Skin of body (tissue), 2 donors: Measurements from ENCODE around the gene PGBD2. TPM values are rescaled to one million over a fixed set of nuclear protein-coding genes. Genes with fewer than 3 reads are reported as not detected.
A peak's percentile ranks its signal among the peaks of the same experiment; 100 is the strongest.
"Not testable (repeated sequence)": the region's sequence is repeated elsewhere in the genome, so short reads cannot be mapped to it uniquely, and the experiment has no call there.

ENCODE experiments used
- DNase-seq: peaks from one replicate; lab custom pipeline; 2025; lab: John Stamatoyannopoulos, UW
- total RNA-seq: library from RNA; depleted of rRNA; stranded (reverse); fragments of >200 nt; gene quantifications from one replicate; pipeline ENCODE4 v1.2.3, GENCODE V29; 2014

The PGBD2 gene, protein sequence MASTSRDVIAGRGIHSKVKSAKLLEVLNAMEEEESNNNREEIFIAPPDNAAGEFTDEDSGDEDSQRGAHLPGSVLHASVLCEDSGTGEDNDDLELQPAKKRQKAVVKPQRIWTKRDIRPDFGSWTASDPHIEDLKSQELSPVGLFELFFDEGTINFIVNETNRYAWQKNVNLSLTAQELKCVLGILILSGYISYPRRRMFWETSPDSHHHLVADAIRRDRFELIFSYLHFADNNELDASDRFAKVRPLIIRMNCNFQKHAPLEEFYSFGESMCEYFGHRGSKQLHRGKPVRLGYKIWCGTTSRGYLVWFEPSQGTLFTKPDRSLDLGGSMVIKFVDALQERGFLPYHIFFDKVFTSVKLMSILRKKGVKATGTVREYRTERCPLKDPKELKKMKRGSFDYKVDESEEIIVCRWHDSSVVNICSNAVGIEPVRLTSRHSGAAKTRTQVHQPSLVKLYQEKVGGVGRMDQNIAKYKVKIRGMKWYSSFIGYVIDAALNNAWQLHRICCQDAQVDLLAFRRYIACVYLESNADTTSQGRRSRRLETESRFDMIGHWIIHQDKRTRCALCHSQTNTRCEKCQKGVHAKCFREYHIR
- total RNA-seq = 5.3 TPM

DNA sequence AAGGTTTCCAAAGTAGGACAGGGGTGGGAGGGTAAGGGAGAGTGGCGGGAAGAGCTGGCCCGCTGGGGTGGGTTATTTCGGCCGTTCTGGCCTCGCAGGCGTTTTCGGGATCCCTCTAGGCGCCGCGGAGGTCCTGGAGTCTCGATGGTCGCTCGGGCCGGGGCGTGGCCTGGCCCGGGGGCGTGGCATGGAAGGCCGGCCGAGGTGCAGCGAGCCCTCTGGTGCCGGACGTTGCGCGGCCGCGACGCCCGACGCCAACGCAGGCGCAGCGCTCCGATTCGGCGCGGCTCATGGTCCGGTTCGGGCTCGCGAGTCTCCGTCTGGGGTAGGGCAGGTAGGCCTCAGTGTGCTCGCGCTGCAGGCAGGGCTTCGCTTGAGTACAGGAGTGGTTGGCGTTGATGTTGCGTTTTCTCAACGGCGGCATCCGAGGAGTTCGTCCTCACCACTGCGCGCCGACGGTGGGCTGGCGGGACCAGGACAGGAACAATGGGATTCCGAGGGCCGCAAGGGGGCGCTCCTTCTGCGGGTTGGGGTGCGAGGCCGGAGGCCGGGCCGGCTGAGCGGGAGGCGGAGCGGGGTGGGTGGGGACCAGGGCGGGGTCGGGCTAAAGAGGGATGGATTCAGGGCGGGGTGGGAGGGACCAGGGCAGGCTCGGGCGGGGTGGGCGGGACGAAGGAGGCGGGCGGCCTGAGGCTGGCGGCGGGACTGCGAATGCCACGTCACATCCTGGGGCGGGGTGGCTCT, at the start of gene PGBD2:
PGBD2 (plus strand) TSS at position 227 of the 744 bp plus-strand sequence. CDS start 7,628 bp downstream, outside the sequence.
- peak; percentile 91 for DNase-seq

DNA sequence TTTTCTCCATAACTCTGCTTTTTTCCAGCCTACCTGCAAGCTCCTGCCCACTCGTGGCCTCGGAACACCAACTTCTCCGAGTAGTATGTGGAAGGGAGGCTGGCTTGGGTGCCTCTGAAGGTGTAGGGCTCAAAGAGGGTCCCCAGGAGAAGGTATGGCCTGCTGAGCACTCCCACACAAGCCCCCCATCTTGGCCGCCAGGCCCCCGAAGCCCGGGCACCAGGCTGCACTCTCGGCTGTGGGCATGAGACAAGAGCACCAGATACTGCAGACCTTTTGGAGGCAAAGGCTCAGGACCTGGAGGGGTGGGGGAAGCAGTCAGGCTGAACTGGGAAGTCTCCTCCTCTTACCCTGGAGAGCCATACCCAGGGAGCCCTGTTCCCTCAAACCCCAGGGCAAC, 48.8 kb upstream of the PGBD2 start:
- no peak for DNase-seq

DNA sequence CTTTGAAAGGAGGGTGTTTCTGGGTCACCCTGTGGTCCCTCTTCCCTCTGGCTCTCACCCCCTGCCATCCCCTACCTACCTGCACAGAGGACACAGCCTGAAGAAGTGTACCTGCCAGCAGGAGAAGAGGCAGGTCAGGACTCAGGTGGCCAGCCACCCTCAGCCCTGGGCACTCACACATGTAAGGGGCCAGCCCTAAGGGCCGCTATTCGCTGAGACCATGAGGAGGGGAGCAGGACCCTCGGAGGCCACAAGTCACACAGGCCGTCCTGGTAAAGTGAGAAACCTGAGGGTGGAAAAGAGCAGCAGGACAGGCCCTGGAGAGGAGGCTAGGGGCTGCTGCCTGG, 48.3 kb upstream of the PGBD2 start:
- no peak for DNase-seq

DNA sequence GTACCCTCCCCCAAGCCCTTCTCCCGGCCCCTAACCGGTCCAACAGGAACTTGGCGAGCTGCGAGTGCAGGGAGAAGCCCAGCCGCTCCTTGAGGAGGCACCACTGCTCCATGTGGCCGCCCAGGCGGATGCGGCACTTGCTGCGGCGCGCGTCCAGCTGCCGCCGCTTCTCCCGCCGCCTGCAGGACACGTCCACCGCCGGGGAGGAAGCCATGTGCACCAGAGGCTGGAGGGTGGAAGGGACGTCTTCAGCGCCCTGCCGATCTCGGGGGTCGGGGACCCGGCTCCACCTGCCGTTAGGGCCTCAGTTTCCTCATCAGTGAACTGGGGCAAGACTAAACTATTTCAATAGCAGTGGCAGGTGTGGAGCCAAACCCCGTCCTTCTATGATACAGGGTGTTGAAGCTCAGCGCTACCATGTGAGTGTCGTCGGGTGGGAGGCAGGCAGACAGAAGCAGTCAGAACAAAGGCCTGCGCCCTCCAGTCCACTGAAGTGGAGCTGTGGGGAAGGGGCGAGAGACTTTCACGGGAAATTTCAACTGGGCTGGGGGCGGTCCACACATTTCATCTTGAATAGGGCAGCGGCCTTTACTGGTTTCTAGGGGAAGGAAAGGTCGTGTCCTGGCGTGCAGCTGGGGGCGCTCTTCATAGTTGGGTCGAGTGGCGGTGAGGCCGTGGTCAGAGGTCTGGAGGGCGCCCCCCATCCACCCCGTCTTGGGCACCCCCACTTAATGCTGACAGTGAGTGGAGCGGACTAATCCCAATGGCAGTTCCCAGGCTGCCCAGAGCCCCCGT, 47.7 kb upstream of the PGBD2 start:
- DNase-seq = peak; percentile 20

DNA sequence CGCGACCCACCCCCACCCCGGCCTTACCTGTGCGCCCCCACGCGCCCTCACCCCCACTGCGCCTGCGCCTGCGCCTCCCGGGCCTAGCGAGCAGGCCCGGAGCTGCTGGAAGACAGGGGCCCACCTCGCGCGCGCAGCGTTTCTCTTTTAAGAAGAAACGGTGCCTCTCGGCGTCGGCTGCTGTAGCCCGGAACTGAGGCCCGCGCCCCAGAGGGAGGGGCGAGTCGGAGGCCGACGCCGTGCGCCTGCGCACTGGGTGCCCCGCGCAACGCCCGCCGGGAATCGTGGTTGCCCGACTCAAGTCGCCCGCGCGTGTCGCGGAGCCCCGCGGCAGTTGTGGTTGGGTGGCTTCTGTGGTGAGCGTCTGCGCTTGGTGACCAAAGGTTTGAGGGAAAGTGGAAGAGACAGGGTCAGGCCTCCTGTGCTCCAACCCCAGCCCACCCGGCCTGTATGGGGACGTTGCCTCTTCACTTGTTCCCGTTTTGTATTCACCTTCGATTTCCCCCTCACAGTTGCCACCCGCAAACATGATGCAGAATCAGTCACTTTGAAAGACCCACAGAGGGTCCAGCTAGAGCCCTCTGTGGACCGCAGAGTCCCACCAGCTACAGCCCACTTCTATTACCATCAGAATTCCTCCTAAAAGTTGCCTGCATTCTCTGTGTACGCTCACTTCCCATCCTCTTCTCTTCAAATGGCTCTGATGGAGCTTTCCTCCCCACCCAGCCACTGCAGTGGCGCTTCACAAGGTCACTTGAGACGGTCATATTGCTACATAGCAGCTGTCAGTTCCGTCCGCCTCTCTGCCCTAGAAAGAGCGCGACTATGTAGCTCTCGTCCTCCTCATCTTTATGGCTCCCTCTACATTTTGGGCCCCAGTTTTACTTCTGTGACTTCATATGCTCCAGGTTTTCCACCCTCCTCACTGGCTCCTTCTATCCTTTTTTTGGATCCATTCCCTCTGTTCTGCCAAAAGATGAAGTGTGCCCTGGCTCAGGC, 46.8 kb upstream of the PGBD2 start, which contains the start of gene ZNF692:
ZNF692 (minus strand) TSS at position 195 of the 999 bp plus-strand sequence. CDS start 776 bp downstream, outside the sequence.
- DNase-seq = peak; percentile 95

DNA sequence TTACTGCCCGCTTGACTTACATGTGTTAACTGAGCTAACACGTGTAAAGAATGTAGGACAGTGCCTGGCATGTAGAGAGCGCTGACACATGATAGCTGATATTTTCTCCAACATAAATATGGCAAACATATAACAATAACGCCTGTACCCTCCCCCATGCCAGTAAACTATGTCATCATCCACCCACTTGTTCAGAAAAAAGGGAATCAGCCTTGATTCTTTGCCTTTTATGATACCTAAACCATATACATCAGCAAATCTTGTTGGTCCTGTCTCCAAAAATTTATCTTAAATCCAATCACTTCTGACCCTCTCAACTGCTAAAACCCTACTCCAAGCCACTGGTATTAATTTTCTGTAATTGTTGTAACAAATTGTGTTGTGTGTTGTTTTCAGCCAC, 46.0 kb upstream of the PGBD2 start:
- no peak for DNase-seq

DNA sequence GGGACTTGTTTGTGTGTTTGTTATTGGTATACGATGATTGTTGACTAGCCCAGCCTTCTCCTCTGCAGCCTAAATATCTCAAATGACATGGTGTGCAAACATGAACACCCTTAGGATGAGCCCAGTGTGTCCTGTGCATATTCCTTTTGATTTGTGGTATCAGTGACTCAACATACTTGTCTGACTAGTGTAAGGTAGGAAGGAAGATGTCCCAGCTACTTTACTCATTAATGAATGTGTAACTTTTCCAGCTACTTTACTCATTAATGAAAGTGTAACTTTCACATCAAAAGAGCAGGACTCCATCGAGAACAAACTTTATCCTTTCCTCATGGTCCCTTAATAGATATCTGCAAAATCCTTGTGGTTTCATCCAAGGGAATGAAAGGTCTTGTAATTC, 44.4 kb upstream of the PGBD2 start:
- no peak for DNase-seq

DNA sequence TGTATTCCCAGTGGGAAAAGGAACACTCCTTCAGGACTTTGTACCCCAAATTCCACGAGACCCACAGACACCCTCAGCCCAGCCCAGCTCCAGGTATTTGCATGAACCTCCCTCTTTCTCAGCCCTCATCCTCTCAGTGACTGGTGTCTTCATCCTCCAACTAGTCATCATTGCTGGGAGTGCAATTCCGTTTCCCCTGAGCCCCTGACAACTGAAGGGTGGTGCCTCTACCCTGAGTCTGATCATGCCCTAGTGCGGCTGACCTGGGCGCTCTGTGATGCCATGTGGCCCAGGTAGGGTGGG, 43.4 kb upstream of the PGBD2 start:
- no peak for DNase-seq

DNA sequence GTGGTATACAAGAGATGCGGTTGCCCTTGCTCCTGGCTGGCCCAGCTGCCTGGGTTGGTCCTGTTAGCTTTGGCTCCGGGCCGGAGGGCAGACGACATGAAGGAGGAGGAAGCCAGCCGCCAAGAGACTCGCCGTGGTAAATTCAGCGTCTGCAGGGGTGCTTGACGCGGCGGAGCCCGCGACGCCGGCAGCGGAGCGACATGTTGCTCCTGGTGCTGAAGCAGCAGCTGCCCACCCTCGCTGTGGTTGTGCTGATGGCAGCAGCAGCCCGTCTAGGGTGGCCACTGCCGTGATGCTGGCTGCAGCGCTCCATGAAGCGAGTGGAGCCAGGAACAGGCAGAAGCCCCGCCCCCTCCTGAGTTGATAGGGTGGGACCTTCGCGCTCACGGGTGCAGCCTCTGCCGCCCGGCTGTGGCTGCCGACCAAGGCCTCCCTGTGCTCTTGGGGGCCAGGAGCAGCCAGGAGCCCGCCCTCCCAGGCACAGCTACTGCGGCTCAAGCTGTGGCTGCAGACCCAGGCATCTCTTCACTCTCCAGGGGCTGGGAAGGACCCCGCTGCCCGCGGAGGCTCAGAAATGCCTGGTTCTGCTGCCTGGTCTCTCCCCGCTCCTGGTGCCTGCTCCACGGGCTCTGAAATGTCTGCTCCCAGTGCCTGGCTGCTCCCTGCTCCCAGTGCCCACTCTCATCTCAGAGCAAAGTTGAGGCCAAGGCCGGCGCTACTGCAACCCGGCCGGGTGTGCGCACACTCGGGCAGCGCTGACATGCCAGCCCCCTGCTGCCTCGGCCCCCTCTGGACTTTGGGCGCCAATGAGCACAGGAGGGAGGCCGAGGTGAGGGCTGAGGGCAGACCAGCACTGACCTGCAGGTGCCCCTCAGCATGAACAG, 42.8 kb upstream of the PGBD2 start:
- peak; percentile 19 for DNase-seq

DNA sequence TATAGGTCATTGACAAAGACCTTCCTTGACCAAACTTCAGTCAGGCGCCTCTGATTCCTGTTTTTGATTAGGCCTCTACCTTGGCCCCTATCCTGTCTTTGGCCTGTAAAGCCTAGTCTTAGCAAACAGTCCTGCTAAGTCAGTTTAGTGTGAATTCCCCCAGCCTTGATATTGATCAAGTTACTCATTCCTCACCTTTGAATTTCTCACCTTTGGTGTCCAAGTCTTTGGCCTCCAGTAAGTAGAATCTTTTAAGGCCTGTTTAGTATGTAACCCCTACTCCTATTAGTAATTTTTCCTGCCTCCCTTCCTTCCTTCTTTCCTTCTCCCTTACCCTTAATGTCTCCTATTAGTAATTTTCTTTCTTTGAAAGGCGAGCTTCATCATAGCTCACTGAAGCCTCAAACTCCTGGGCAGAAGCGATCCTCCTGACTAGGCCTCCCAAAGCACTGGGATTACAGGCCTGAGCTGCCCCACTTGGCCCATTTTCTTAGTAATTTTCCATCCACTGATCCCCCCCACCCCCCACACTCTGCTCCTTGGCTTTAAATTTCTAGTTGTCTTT, 34.1 kb upstream of the PGBD2 start:
- no peak for DNase-seq

DNA sequence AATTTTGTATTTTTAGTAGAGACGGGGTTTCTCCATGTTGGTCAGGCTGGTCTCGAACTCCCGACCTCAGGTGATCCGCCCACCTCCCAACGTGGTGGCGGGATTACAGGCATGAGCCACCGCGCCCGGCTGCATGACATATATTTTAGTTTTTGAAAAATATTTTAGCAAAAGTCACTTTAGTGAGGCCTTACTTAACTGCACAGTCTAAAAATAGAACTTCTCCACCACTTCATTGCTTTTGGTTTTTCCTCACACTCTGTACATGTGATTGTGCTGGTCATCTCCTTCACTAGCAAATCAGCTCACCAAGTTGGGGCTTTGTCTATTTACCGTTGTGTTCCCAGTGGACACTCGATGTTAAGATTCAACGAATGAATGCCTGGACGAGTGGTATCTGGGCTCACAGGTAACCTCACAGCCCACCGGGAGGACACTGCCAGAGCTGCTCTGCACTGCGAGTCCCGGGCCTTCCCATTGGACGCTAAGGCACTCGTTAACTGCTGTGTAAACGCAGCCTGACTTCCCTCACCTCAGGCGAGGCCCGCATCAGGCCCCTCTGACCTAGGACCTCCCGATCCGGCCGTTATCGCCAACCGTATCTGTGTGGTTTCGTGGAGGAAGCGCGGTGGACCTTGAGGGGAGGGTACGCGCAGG, 33.2 kb upstream of the PGBD2 start:
- peak; percentile 66 for DNase-seq

DNA sequence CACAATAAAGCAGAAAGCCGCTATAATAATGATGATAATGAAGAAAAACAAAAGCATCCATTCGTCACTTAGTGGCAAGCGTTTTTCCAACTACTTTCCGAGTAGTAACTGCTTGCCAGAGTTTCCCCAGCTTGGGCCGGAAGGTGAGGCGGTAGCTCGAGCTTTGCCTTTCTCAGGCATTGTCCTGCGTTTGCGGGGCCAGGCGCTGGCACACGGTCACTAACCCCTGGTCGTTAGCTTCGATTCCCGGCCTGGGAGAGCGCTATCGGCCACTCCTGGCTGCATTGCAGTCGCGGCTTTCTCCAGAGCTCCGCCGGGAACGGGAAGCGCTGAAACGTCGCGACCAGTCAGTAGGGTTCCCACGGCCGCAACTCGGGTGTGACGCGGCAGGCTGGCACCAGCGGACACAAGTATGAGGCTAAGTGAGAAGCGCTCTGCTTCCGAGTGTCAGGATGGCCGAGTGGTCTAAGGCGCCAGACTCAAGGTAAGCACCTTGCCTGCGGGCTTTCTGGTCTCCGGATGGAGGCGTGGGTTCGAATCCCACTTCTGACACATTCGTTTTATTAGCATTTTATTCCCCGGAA, 32.5 kb upstream of the PGBD2 start:
- DNase-seq = peak; percentile 97

DNA sequence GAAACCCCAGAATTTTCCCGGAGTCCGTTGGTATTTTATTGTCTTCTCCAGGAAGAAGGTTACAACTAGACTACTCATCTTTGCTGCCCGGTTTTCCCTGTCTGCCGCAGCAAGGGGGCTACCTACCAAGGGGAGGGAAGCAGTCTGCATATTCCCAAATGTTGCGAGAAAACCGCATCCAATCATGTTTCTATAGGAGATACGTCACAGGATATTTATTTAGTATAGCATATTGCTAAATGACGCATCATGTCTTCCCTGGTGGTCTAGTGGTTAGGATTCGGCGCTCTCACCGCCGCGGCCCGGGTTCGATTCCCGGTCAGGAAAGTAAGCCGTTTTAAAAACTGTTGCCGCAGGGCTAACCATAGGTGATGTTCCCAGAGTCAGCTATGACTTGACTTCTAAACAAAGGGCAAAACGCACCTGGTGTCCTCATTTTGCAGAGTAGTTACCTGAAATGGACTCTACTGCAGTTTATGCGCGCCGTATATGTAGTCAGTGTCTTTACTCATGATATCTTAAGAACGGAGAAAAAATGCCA, 32.0 kb upstream of the PGBD2 start:
- peak; percentile 97 for DNase-seq

DNA sequence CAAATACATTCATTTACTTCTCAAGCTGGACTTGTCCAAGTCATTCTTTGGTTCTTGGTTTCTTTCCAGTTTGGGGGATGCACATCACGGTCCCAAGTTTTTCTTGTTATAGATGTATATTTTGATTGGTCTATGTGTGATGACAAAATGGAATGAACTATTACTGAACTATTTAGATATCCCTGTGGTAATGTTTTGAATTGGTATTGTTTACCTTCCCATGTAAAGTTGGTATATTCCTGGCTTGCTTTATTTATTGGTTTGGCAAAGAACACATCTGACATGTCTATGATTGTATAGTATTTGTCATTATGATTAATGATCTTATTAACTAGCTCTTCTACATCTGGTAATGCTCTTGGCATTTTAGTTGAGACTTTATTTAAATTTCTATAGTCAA, 24.8 kb upstream of the PGBD2 start:
- DNase-seq = no peak

DNA sequence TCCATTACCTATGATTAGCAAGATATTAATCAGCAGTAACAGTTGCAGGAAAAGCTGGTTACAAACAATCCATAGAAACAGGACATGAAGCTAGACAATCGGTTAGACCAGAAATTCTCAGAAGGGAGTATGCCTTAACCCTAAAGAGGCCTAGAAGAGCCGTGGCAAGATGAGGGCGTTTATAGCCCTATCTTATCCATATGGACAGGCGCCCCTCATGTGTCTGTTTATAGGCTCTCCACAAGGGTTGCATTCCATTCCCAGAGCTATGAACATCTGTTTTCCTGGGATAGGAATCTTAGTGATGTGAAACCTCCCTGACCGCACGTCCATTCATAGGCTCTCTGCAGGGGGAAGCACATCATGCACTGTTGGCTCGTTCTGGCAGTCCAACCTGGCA, 23.6 kb upstream of the PGBD2 start:
- not testable (repeated sequence) for DNase-seq

DNA sequence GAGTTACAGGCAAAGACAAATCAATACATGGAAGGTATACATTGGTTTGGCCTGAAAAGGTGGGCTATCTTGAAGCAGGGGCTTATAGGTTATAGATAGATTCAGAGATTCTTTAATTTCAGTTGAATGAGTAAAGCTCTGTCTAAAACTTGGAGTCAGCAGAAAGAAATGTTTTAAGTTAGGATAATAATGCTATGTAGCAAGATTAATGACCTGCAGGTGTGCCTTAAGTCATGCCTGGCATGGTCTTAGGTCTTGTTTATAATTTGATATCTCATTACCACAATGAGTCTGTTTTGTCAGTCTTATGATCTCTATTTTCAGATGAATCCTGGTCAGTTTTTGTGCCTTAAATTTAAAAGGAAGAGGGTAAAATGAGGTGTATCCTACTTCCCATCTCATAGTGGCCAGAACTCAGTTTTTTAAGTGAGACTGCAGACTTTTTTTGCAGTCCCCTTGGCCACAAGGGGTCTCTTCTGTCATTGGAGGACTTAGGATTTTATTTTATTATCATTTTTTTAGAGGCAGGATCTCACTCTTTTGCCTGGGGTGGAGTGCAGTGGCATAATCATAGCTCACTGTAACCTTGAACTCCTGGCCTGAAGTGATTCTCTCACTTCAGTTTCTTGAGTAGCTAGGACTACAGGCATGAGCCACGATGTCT, 21.3 kb upstream of the PGBD2 start:
- no peak for DNase-seq

DNA sequence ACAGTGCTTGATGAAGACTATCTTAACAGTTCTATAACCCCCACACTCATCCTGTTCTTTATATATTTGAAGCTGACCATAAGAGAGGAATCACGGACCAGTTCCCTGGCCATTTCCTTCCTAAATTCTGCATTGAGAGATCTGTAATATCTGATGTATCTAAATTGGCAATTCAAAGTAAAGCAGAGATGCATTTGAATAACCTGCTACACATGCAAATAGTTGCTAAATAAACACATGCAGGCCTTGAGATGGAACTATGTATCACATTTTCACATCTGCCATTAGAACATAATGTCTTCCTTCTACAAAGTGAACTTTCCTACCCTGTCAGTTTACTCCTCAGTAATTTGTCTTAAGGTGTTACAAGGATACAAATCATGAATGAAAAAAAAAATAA, 20.4 kb upstream of the PGBD2 start:
- DNase-seq = no peak
